HEK293T (cell line): ENCODE data around the gene NBPF6.
"Not testable (repeated sequence)": the region's sequence is repeated elsewhere in the genome, so short reads cannot be mapped to it uniquely, and the experiment has no call there.

Experiments used
- ARNT ChIP-seq: fragments of 450-650 bp; IDR thresholded peaks from 2 replicates; pipeline ENCODE4 v1.6.1; 2017; ENCODE audit warnings: mild to moderate bottlenecking
- HDGF ChIP-seq: fragments of 450-650 bp; IDR thresholded peaks from 2 replicates; pipeline ENCODE4 v1.6.1; 2017; ENCODE audit warnings: antibody characterized with exemption, borderline replicate concordance
- NFRKB ChIP-seq: fragments of 450-650 bp; IDR thresholded peaks from 2 replicates; pipeline ENCODE4 v1.6.1; 2016; ENCODE audit warnings: mild to moderate bottlenecking, moderate library complexity
- SP1 ChIP-seq: fragments of 450-650 bp; IDR thresholded peaks from 2 replicates; pipeline ENCODE4 v1.6.1; 2017
- SUZ12 ChIP-seq: fragments of 450-650 bp; IDR thresholded peaks from 2 replicates; pipeline ENCODE4 v1.6.1; 2016; ENCODE audit warnings: mild to moderate bottlenecking
- TARDBP ChIP-seq: fragments of 450-650 bp; IDR thresholded peaks from 2 replicates; pipeline ENCODE4 v1.6.1; 2016
- ZNF384 ChIP-seq: fragments of 450-650 bp; IDR thresholded peaks from 2 replicates; pipeline ENCODE4 v1.6.1; 2016

- TF ChIP-seq TARDBP, NFRKB, ARNT, ZNF384, SUZ12, HDGF, SP1: not testable (repeated sequence)
Measured at GRCh38 chr1:108486707-108487106, 36.6 kb downstream of the NBPF6 start.
